Activated CD4-positive, alpha-beta T cell treated with anti-CD3 and anti-CD28 coated beads, Interleukin-2, Interleukin-6, amounts not matched to agents 100 ng/mL and 50 ng/mL, durations not matched to agents 16 hours and 8 hours (primary cell): ENCODE measurements around the gene PPP1R15B.
"Not testable (repeated sequence)": the region's sequence is repeated elsewhere in the genome, so short reads cannot be mapped to it uniquely, and the experiment has no call there.

Experiments
- DNase-seq: peaks from one replicate; pipeline ENCODE4 v3.0.0-alpha.2; 2020

Gene PPP1R15B

DNA sequence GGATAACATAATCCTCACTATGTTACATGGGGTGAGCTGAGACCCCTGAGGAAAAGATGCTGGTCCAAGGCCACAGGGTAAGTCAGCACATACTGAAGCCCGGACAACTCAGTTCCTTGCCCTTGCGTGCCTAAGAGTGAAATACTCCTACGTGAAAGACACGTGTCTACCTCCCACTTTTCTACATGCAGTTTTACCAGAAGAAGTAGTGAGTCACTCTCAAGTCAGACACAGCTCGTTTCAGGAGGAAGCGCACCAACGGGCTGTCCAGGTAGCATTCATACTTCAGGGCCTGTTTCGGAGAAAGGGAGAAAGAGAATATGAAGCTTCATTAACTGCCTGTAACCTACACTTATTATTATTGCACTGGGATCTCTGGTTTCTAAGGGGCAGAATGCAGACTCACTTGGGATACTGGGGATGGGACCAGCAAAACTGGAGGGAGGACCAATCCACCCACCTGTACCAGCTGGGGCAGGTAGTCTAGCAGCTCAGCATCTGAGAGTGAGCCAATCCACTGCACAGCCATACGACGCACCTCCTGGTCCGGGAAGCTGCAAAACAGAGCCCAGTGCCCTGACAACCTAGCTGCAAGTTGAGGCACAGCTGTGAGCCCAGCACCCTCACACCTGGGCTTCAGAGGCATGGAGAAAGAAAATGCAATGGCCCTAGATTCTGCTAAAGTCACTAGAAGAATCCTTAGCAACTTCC is 32.4 kb upstream of the PPP1R15B start:
- peak; percentile 64 for DNase-seq

DNA sequence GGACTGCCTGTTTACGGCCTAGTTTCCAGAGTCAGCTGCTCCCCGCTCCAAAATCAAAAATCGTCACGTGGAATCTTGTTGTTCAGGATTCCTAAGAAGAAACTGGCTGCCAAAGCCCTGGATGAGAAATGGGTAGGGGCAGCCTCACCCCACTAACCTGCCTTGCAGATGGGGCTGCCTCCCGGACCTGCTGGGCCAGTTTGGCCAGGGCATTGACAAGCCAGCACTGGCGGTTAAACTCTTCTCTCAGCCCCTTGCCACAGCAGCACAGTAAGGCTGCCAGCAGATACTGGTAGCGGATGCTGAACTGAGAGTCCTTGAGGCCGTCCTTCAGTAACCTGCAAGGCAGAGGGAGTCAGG is 31.6 kb upstream of the PPP1R15B start:
- no peak for DNase-seq

DNA sequence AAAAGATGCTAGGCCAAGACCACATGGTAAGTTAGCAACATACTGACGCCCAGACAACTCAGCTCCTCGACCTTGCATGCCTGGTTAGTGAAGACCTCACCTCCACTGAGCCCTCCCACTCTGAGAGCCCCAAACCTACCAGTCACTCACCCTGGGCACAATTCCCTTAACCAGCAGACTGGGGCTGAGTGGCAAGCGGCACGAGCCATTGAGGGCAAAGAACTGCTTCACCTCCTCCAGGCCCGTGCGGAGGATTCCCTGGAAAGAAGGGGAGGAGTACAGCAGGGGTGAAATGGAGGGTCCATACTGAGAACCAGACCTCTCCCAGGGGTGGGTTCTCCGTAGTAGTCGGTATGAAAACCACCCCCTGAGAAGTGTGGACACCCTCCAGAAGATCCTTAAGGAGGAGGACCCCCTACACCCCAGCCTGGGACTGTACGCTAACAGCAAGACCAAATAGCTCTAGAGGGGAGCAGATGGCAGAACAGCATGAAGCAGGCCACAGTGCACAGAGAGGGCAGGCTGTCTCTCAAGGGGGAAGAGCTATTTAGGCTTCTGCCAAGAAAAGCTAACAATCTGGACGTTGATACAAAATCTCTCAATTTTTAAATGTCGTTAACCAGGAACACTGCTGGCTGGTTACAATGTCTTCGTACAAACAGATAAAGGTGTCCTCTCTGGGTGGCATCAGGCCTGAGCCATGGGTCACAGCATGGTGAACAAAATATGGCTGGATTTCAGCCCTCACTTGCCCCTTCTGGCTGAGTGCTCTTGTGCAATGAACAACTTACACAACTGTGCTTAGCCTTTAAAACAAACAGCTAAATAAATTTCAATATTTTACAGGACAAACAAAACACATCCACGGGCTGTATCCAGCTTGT is 31.0 kb upstream of the PPP1R15B start:
- no peak for DNase-seq

DNA sequence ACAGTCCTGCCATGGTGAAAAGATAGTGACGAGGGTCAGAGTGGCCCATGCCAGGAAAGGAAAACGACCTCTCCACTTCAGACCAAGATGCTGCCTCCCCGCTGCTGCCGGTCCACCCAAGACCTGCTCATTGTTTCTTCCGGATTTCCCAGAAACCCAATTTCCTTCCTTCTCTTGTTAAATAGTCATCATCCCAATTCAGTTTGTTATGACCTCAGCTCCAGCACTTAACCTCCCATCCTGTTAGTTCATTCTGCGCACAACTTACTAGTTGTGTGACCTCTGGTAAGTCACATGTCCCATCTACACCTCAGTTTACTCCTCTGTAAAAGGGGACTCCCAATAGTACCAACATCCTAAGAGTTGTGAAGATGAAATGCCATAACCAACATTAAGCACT is 29.9 kb upstream of the PPP1R15B start:
- DNase-seq, result no peak

DNA sequence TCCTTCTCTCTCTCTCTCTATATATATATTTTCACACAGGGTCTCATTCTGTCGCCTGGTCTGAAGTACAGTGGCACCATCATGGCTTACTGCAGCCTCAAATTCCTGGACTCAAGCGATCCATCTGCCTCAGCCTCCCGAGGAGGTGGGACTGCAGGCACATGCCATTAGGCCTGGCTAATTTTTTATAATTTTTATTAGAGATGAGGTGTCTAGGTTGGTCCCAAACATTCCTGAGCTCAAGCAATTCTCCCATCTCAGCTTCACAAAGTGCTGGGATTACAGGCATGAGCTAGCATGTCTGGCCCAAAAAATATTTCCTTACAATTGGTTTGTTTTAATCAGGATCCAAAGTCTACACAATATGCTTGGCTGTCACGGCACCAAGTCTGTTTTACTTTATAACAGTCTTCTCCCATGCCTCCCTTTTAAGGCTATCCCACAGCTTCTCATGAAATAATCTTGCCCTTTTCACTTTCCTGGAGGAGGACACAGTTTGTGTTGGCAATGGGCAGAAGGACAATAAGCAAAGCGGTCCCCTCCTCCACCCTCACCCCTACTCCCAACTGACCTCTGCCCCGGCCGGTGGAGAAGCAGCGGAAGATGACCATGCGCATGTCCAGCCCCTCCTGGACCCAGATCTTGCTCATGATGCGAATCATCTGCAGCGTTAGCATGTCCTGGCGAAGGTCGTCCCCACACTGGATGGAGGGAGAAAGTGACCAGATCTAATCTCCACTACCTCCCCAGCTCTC is 28.2 kb upstream of the PPP1R15B start:
- no peak for DNase-seq

DNA sequence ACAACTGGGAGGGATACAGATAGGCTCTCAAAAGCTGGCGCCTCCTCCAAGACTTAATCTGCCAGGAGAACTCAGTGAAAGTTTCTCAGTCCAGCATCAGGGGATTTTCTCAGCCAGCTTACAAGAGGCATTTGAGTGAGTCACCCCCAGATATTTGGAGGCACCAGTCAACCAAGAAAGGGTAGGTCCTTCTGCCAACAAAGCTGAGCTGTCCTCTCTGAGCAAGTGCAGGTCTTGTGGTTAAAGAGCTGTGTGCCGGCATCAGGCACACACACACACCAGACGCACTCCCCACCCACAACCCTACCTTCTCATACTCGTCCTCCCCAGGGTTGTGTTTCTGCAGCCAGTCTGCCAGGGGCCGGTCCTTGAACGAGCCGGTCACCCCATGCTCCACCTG is 27.0 kb upstream of the PPP1R15B start:
- peak; percentile 38 for DNase-seq

DNA sequence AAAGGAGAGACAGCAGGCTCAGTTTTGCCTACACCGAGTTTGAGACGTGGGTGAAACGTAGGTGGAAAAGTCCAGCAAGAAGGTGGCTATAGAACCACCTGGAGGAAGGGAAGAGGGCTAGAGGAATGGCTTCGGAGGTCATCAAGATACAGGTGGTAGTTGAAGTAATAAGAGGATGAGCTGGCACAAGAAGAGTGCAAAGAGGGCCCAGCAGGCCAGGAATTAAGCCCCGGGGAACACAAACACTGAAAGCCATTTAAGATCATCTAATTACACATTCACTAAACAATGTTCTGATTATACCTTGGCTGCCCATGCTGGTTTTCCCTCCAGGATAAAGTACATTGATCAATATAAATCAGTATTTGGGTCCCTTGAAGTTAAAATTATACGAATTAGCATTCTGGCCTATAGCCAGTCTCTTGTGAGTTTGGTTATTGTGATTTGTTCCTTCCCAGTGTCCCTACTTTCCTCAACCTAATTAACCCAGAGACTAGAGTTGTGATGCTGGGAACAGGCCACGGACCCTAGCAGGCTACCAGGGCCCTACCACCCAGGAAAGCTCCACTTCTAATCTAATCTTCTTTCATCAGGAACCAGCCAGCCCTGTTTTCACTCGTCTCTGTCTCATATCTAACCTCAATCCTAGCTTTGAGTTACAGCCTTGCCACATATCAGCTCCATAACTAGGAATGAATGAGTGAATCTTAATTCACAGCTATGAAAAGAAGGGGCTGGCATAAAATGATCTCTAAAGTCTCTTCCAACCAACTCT is 26.4 kb upstream of the PPP1R15B start:
- no peak for DNase-seq

DNA sequence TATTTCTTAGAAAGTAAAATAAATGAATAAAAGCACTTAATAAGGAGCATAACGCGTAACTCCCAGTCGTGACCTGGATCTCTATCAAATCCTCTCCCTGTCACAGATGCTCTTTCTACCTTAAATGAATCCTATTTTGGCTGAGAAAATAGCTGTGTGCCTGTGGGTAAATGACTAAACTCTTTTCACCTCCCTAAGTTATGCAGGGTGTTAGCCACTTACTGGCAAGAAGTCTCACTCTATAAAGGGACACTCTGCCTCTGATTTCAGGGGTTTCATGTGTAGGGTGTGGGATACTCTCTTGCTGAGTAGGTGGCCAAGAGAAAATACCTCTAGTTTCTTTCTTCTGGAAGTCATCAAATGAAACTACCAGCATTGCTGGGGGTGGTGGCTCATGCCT is 24.3 kb upstream of the PPP1R15B start:
- DNase-seq, result no peak

DNA sequence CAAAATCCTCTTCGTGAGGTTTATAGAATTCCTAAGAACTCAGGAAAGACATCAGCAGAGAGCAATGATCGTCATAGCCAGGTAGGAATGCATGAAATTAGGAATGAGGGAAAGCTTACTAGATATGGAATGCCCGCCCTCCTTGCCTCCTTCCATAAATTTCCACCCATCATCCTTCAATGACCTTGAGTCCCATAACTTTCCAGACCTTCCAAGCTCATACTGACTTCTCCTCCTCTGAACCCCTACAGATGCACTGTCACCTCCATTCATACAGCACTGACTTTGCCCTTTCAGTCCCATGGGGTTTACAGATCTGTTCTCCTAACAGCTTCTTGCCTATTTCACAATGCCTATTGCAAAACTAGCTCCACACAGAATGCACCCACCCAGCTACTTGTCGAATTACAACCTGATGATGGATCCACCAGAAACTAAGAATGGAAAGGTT is 23.8 kb upstream of the PPP1R15B start:
- no peak for DNase-seq

DNA sequence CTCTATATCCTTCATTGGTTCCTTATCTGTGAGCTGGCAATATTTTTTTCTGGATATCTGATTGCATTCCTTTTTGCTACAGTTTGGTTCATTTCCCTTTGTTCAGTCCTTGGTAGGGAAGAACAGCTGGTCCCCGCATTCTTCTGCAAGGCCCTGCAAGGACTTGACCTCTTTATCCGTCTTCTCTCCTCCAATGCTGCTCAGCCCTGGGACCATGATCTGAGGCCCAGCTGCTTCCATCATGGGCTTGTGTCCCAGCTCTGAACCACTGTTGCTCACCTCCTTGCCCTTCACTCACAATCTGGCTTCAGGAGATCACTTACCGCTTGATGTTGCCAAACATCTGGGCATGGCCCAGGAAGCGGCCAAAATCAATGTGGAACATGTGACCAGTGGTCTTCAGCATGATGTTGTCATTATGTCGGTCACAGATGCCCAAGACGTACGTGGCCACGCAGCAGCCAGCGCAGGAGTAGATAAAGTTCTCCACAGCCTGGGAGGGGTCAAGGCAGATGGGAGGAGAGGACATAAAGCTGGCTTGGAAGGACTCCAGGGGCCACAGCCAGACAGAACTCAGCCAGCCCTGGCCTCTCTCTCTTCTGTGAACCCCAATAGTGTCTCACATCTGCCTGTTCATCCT is 22.6 kb upstream of the PPP1R15B start:
- DNase-seq, result no peak

DNA sequence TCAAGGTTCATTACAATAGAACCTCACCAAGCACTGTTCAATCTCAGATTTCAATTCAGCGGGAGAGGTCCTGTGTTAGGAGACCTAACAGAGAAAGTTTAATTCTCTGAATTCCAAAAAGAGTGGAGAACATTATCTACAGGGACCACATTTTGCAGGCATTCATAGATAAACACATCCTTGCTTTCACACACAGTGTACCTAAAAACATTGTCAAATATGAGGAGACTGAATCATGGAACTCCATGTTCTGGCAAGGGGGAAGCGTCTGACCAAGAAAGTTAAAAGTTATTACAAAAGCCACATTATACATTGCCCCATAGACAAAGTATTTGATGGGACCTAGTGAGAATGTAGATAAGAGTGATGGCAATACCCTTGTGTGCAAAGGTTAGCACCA is 21.1 kb upstream of the PPP1R15B start:
- DNase-seq, result no peak

DNA sequence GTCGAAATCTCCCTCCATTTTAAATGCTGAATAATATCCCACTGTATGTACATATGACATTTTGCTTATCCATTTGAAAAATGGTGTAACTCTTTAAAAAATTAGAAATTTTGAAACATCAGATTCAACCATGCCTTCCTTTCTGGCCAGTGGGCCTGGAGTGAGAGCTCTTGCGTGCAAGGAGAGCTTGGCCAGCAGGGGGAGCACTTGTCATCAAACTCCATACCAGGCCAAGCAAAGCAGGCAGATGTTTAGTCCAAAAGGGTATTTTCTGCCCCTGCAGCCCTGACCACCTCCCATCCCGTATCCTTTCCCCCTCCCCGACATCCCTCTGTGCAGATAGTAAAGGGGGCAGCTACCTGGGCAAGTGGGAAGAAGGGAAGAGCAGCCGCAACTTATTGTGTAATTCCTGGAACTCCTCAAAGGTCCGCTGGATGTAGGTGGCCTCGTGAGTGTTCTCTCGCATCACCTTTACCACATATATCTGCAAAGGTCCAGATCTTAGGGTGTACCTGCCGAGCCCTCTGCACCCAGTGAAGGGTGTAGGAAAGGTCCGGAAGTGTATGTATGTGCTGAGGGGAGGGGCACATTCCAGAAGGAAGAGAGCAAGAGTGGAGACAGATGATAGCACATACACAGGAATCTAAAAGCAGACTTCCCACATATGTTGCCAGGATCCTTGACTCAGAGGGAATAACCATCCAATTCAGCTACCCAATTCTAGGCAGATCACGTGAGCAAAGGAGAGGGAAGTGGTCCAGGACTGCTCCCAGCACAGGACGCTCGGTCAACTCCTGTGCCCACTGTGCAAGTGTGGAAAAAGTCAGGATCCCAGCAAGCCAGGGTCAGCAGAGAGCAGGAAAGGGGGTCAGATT is 19.9 kb upstream of the PPP1R15B start:
- peak; percentile 82 for DNase-seq

DNA sequence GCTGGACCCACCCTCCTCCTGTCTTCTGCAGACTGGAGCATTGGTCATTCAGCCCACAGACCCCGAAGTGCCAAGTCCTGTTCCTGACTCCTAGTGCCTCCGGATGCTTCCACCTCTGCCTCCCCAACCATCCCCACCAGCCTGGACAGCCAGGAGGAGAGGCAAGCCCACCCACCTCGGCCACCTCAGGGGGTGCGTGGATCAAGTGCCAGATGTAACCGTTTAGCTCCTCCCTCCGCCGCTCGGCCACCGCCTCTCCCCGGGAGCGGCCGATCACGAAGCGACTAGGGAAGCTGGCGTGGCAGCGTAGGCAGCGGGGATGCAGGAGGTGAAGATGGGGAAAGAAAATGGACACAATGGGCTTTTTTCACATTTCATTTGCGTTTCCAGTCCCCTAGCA is 18.1 kb upstream of the PPP1R15B start:
- DNase-seq, result no peak

DNA sequence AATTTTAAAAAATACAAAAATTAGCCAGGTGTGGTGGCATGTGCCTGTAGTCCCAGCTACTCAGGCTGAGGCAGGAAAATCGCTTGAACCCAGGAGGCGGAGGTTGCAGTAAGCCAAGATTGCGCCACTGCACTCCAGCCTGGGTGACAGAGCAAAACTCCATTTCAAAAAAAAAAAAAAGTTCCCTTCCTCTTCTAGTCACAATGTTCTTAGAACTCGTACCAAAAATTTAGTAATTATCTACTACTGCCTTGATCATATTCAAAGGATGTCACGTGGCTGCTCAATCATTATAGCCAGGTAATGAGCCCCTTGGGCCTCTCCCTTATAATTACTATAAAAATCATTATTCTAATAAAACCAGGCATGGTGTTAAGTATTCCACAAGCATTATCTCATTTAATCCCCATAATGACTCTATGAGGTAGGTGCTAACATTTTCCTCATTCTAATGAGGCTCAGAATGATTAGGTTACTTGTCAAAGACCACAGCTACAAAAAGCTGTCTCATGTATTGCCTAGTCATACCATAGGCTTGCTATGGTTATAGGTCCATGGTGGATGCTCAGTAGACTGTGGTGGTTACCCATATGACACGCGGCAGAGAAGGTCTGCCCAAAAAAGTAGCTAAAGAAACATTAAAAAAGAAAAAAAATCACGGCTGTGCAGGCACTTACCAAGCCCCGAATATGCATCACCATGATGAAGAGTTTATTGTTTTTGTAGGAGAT is 15.5 kb upstream of the PPP1R15B start:
- DNase-seq, result no peak

DNA sequence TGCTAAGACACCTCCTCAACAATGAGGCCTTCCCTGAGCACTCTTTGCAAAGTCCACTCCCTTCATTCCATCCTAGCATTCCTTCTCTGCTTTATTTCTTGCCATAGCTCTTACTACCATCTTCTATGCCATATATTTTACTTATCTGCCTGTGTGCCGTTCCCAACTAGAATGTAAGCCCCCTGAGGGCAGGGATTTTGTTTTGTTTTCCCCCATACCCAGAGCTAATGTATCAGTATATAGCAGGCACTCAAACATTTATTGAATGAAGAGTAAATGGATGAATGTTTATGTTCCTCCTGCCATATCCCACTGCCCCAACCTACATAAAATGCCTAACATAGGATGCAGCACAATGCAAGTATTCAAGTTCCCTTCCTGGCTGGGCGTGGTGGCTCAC is 14.9 kb upstream of the PPP1R15B start:
- DNase-seq, result no peak

DNA sequence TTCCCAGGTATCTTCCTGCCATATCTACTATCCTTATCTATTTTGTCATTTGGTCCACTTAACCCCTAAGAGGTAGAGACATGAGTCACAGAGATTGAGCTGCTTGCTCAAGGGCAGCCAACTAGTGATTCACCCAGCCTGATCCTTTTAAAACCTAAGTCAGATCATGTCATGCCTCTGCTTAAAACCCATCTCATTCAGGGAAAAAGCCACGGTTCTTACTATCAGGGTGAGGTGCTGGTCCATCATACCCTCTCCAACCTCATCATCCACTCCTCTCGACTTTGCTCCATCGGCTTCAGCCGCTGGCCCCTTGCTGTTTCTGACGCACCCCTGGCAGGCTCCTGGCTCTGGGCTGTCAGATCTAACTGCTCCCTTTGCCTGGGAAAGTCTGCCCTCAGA is 14.4 kb upstream of the PPP1R15B start:
- no peak for DNase-seq

DNA sequence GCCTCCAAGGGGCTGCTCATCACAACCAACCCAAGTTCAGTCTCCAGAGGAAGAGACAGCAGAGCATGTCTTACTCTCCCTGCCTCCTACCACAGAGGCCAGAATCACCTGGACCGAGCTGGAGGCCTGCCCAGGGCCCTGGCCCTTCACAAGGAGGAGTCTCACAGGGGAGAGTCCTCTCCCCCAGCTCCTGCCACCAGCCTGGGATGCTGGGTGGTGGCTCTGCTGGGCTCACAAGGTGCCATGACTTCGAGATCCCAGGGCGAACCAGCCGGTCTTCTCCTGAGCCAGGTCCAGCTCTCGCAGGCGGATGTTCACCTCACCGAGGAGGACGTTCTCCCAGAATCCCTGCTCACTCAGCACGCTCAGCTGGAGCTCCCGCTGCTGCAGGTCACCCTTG is 13.0 kb upstream of the PPP1R15B start:
- DNase-seq, result no peak

DNA sequence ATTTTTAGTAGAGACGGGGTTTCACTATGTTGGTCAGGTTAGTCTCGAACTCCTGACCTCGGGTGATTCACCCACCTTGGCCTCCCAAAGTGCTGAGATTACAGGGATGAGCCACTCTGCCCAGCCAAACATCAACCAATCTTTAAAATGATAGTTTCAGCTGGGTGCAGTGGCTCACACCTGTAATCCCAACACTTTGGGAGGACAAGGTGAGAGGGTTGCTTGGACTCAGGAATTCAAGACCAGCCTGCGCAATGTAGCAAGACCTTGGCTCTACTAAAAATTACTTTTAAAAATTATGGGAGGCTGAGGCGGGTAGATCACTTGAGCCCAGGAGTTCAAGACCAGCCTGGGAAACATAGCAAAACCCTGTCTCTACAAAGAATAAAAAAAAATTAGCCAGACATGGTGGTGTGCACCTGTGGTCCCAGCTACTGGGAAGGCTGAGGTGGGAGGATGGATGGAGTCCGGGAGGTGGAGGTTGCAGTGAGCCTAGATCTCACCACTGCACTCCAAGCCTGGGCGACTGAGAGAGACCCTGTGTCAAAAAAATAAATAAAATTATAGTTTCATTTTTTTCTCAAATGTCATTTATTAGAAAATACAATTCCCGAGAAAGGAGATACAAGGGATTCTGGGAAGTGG is 10.6 kb upstream of the PPP1R15B start:
- not testable (repeated sequence) for DNase-seq

DNA sequence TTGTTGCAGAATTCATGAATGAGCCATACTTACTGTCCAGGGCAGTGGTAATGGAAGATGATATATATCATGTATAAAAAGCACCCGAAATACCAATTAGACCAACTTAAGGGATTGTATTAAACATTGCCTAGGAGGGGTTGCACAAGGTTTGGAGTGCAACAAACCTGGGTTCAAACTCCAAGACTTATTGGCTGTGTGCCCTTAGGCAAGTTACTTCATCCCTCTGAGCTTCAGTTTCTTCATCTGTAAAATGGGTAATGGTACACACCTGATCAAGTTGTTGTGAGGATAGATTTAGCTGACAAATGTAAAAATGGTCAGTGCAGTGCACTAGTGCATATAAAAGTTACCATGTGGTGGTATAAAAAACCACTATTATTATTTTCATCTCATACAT is 9.8 kb upstream of the PPP1R15B start:
- no peak for DNase-seq
